Measurements from ENCODE around the gene LHFPL3.

Gene LHFPL3

GRCh38 chr7:104951546-104951945, 623.1 kb downstream of the LHFPL3 start:
- no peak overlapping the region for H3K27ac ChIP-seq
- H3K4me1 ChIP-seq (ENCODE audit: control insufficient read depth in 1 of 2, insufficient read depth in 1 of 2, low read depth in 1 of 2, low read length in 1 of 2) = peaks cover under 1 to 1% of the 10 kb centered on the region in 2 experiments
- H3K4me3 ChIP-seq (ENCODE audit: low read depth in 1 of 2, low read length in 1 of 2) = no peak overlapping the region
- TF ChIP-seq, protein P1, sequence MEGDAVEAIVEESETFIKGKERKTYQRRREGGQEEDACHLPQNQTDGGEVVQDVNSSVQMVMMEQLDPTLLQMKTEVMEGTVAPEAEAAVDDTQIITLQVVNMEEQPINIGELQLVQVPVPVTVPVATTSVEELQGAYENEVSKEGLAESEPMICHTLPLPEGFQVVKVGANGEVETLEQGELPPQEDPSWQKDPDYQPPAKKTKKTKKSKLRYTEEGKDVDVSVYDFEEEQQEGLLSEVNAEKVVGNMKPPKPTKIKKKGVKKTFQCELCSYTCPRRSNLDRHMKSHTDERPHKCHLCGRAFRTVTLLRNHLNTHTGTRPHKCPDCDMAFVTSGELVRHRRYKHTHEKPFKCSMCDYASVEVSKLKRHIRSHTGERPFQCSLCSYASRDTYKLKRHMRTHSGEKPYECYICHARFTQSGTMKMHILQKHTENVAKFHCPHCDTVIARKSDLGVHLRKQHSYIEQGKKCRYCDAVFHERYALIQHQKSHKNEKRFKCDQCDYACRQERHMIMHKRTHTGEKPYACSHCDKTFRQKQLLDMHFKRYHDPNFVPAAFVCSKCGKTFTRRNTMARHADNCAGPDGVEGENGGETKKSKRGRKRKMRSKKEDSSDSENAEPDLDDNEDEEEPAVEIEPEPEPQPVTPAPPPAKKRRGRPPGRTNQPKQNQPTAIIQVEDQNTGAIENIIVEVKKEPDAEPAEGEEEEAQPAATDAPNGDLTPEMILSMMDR (IDR thresholded peaks at IDR 0.05) = no peak
- no peaks in the 10 kb centered on the region for H3K9me3 ChIP-seq
- H3K36me3 ChIP-seq = no peaks in the 10 kb centered on the region
- no peaks in the 10 kb centered on the region for H3K27me3 ChIP-seq

GRCh38 chr7:104955276-104955675, 626.9 kb downstream of the LHFPL3 start:
- H3K4me1 ChIP-seq (ENCODE audit: control insufficient read depth in 1 of 2, insufficient read depth in 1 of 2, low read depth in 1 of 2, low read length in 1 of 2) = peaks cover 3% of the 10 kb centered on the region in 2 experiments
- H3K9me3 ChIP-seq = no peaks in the 10 kb centered on the region
- H3K36me3 ChIP-seq = no peaks in the 10 kb centered on the region
- no peak overlapping the region for H3K27ac ChIP-seq
- TF ChIP-seq, protein P1 (IDR thresholded peaks at IDR 0.05) = no peak
- no peaks in the 10 kb centered on the region for H3K27me3 ChIP-seq
- H3K4me3 ChIP-seq (ENCODE audit: low read depth in 1 of 2, low read length in 1 of 2) = no peak overlapping the region

All from neutrophil (primary cell).